Measurements from ENCODE around the gene MED12.

DNA sequence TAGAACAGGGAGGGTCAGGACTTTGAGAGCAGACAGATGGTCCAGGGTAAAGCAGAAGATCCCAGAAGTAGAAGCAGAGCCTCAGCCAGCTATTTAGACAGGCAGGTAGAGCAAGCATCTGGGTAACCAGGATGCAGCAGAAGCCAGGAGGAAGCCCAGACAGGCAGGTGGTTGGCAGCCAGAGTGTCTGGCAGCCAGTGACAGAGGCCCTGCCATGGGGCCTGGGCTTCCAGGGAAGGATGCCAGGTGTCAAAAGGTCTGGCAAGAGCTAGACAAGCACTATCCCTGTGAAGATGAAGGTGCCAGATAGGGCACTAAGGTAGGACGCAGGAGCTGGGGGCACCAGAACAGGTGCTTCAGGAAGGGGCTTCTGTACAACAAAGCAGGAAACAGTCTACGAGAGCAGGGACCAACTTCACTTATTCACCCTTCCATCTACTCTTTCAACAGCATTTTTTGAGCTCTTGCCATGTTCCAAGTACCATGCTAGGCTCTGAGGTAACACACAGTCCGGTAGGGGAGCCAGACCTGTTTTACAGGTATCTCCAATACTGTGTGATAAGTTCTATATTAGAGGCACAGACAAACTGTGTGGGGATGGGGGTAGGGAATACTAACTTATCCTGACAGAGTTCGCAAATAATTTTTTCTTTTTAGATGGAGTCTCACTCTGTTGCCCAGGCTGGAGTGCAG is 66.6 kb downstream of the MED12 start:
- TF ChIP-seq, protein P1, sequence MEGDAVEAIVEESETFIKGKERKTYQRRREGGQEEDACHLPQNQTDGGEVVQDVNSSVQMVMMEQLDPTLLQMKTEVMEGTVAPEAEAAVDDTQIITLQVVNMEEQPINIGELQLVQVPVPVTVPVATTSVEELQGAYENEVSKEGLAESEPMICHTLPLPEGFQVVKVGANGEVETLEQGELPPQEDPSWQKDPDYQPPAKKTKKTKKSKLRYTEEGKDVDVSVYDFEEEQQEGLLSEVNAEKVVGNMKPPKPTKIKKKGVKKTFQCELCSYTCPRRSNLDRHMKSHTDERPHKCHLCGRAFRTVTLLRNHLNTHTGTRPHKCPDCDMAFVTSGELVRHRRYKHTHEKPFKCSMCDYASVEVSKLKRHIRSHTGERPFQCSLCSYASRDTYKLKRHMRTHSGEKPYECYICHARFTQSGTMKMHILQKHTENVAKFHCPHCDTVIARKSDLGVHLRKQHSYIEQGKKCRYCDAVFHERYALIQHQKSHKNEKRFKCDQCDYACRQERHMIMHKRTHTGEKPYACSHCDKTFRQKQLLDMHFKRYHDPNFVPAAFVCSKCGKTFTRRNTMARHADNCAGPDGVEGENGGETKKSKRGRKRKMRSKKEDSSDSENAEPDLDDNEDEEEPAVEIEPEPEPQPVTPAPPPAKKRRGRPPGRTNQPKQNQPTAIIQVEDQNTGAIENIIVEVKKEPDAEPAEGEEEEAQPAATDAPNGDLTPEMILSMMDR (IDR thresholded peaks at IDR 0.05) = no peak
- TF ChIP-seq POLR2A (IDR thresholded peaks at IDR 0.05) = no peak
